ENCODE measurements around the gene CENPC. TPM values are rescaled to one million over a fixed set of nuclear protein-coding genes. Genes with fewer than 3 reads are reported as not detected.

Gene CENPC
- total and polyA plus RNA-seq, 2 of the 4 experiments (the other 2 are of a cell fraction): 4.2 to 6.6 TPM

DNA sequence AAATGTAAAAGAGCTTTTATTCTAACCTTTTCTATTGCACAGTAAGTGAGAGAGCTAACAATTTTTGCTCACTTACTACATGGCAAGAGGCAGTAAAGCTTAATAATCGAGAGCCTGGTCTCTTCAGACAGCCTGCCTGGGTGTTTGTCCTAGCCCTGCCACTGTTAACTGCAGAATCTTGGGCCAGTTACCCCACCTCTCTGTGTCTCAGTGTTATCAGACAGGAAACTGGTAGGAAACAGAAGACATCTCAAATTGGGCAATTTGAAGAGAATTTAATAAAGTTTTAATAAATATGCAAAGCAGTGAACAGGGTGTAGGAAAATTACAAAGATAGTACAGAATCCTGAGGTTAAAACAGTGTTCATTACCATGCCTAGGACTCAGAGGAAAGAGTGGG is 26.7 kb upstream of the CENPC start:
- no peaks in the 10 kb centered on the region for H3K79me1 ChIP-seq (ENCODE audit: low read depth in 1 of 2, low read length in 2 of 2)
- H2AK9ac ChIP-seq (replicated peaks; ENCODE audit: low read depth, low read length, poor library complexity): no peak overlapping the region
- dilution Hi-C loops (cut with HindIII; ENCODE audit: low sequenced_read_pairs, unreplicated experiment) (no loop called here), intact Hi-C loops (cut with micrococcal nuclease) (no loop called here), in situ Hi-C loops (cut with MboI; ENCODE audit: low sequenced_read_pairs) (no loop called here)
- no TSS peak for BruUV-seq (replicated peaks)
- no peaks in the 10 kb centered on the region for H3K36me3 ChIP-seq (ENCODE audit: control insufficient read depth, insufficient read depth, low read length)
- no CpG with 5 or more reads among the region's 1 CpG for WGBS, 2 experiments (ENCODE audit: extremely low coverage in 2 of 2, insufficient read length in 1 of 2)
- no peak overlapping the region for H3K14ac ChIP-seq (replicated peaks; ENCODE audit: low read depth, low read length)
- H3K4me2 ChIP-seq (ENCODE audit: low read depth, low read length): no peak overlapping the region
- no peak overlapping the region for H3K4me3 ChIP-seq (ENCODE audit: insufficient read depth, low read depth, low read length)
- ATAC-seq (ENCODE audit: low read depth) (no peak), DNase-seq (no peak)
- no peak overlapping the region for H3K27ac ChIP-seq (ENCODE audit: insufficient read depth, low read length)
- no peaks in the 10 kb centered on the region for H4K20me1 ChIP-seq (ENCODE audit: insufficient read depth, low read length)
- H3K9ac ChIP-seq (ENCODE audit: low read depth, low read length): no peak overlapping the region
- TF ChIP-seq CHD1 (IDR thresholded peaks at IDR 0.05; ENCODE audit: low read depth, low read length) (no peak), RCOR1 (IDR thresholded peaks at IDR 0.05; ENCODE audit: insufficient replicate concordance, low read length) (no peak), SMC3 (IDR thresholded peaks at IDR 0.05; ENCODE audit: low read depth, low read length) (no peak), RFX5 (IDR thresholded peaks at IDR 0.05; ENCODE audit: low read depth, low read length) (no peak), MXI1 (IDR thresholded peaks at IDR 0.05; ENCODE audit: borderline replicate concordance, low read depth, low read length) (no peak), MAFK (IDR thresholded peaks at IDR 0.05; ENCODE audit: low read depth, low read length) (no peak), CEBPB (IDR thresholded peaks at IDR 0.05; ENCODE audit: low read depth, low read length) (no peak), POLR2A (IDR thresholded peaks at IDR 0.05; ENCODE audit: low read depth, low read length) (no peak), NFE2L2 (IDR thresholded peaks at IDR 0.05; ENCODE audit: low read depth, low read length) (no peak), RAD21 (IDR thresholded peaks at IDR 0.05; ENCODE audit: low read length) (no peak), MAZ (IDR thresholded peaks at IDR 0.05; ENCODE audit: borderline replicate concordance, low read depth, low read length) (no peak), BHLHE40 (IDR thresholded peaks at IDR 0.05; ENCODE audit: low read depth, low read length) (no peak)
- TF ChIP-seq, protein P1, sequence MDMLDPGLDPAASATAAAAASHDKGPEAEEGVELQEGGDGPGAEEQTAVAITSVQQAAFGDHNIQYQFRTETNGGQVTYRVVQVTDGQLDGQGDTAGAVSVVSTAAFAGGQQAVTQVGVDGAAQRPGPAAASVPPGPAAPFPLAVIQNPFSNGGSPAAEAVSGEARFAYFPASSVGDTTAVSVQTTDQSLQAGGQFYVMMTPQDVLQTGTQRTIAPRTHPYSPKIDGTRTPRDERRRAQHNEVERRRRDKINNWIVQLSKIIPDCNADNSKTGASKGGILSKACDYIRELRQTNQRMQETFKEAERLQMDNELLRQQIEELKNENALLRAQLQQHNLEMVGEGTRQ (IDR thresholded peaks at IDR 0.05; ENCODE audit: low read depth, low read length): no peak
- TF ChIP-seq, protein P2, sequence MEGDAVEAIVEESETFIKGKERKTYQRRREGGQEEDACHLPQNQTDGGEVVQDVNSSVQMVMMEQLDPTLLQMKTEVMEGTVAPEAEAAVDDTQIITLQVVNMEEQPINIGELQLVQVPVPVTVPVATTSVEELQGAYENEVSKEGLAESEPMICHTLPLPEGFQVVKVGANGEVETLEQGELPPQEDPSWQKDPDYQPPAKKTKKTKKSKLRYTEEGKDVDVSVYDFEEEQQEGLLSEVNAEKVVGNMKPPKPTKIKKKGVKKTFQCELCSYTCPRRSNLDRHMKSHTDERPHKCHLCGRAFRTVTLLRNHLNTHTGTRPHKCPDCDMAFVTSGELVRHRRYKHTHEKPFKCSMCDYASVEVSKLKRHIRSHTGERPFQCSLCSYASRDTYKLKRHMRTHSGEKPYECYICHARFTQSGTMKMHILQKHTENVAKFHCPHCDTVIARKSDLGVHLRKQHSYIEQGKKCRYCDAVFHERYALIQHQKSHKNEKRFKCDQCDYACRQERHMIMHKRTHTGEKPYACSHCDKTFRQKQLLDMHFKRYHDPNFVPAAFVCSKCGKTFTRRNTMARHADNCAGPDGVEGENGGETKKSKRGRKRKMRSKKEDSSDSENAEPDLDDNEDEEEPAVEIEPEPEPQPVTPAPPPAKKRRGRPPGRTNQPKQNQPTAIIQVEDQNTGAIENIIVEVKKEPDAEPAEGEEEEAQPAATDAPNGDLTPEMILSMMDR (conservative IDR thresholded peaks at IDR 0.05; ENCODE audit: low read depth, low read length): no peak
- TF ChIP-seq, protein P3, sequence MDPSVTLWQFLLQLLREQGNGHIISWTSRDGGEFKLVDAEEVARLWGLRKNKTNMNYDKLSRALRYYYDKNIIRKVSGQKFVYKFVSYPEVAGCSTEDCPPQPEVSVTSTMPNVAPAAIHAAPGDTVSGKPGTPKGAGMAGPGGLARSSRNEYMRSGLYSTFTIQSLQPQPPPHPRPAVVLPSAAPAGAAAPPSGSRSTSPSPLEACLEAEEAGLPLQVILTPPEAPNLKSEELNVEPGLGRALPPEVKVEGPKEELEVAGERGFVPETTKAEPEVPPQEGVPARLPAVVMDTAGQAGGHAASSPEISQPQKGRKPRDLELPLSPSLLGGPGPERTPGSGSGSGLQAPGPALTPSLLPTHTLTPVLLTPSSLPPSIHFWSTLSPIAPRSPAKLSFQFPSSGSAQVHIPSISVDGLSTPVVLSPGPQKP (IDR thresholded peaks at IDR 0.05; ENCODE audit: borderline replicate concordance, low read depth, low read length): no peak
- no peak overlapping the region for H2AK5ac ChIP-seq (ENCODE audit: low read depth, low read length)
- no peaks in the 10 kb centered on the region for H3K9me1 ChIP-seq (ENCODE audit: insufficient read depth, low read length)
- H3K18ac ChIP-seq (ENCODE audit: low read depth, low read length): no peak overlapping the region
- no peak overlapping the region for H4K5ac ChIP-seq (ENCODE audit: low read depth, low read length)
- no peaks in the 10 kb centered on the region for H3K4me1 ChIP-seq (ENCODE audit: control insufficient read depth, insufficient read depth, low read length)
- H3K27me3 ChIP-seq (ENCODE audit: control insufficient read depth, insufficient read depth, low read length): no peaks in the 10 kb centered on the region
- no peaks in the 10 kb centered on the region for H3K9me3 ChIP-seq (ENCODE audit: control insufficient read depth, insufficient read depth, low read length)
- H2BK5ac ChIP-seq (ENCODE audit: low read depth, low read length, poor library complexity, severe bottlenecking): no peak overlapping the region
- ChIA-PET POLR2A (ENCODE audit: unreplicated experiment) (no interaction called here), CTCF (no interaction called here)
- no peak overlapping the region for H3K56ac ChIP-seq (ENCODE audit: extremely low read depth, insufficient read depth, low read length)
- no peak overlapping the region for H2AFZ ChIP-seq (replicated peaks; ENCODE audit: low read length, poor library complexity)
- no peak overlapping the region for H4K8ac ChIP-seq (ENCODE audit: low read depth in 2 of 2, low read length in 2 of 2)
- no peak overlapping the region for H3K4ac ChIP-seq (ENCODE audit: low read depth, low read length)
- no peak overlapping the region for H3K23ac ChIP-seq (ENCODE audit: low read depth, low read length)
- H2BK15ac ChIP-seq (ENCODE audit: low read depth, low read length): no peak overlapping the region
- H2BK120ac ChIP-seq (ENCODE audit: low read depth, low read length): no peak overlapping the region
- no peak overlapping the region for H2BK20ac ChIP-seq (ENCODE audit: low read depth, low read length)
- no peak overlapping the region for H4K91ac ChIP-seq (ENCODE audit: insufficient read depth, low read depth, low read length)
